DND-41 (cell line): ENCODE measurements around the gene AGAP1.

ENCODE experiments used
- ATAC-seq: fragments of 200-7000 bp; cut with Tn5 transposase; 3 replicates; pipeline ENCODE4 v1.9.1; 2021; ENCODE audit warnings: low read depth; ENCODE audit not compliant: insufficient read depth
- DNase-seq: peaks from one replicate; pipeline ENCODE4 v3.0.0-alpha.2; 2020
- H2AFZ ChIP-seq: 2 replicates; pipeline ENCODE4 v1.6.0; 2012; ENCODE audit warnings: low read depth, low read length
- H3K27ac ChIP-seq: 2 replicates; pipeline ENCODE4 v1.5.1; 2012; ENCODE audit warnings: low read length, inconsistent platforms
- H3K27me3 ChIP-seq: fragments of 200-600 bp; sonication (generic); 2 replicates; pipeline ENCODE4 v1.6.0; 2012; ENCODE audit warnings: low read length, mild to moderate bottlenecking, inconsistent platforms; ENCODE audit not compliant: insufficient read depth, poor library complexity
- H3K36me3 ChIP-seq: 2 replicates; pipeline ENCODE4 v1.5.1; 2012; ENCODE audit warnings: low read length, inconsistent platforms; ENCODE audit not compliant: insufficient read depth
- H3K4me1 ChIP-seq: 2 replicates; pipeline ENCODE4 v1.5.1; 2012; ENCODE audit warnings: mild to moderate bottlenecking, low read length; ENCODE audit not compliant: insufficient read depth
- H3K4me2 ChIP-seq: 2 replicates; pipeline ENCODE4 v1.6.0; 2012; ENCODE audit warnings: mild to moderate bottlenecking, moderate library complexity, low read length, inconsistent platforms; ENCODE audit not compliant: insufficient read depth
- H3K4me3 ChIP-seq, 2 experiments: fragments of 200-600 bp in 1 of 2; shearing (Covaris generic) in 1 of 2; 2 replicates each; pipeline ENCODE4 v1.5.1; 2012 to 2016; ENCODE audit warnings: inconsistent platforms in 2 of 2, low read length in 2 of 2, mild to moderate bottlenecking in 2 of 2, low read depth in 1 of 2, moderate library complexity in 1 of 2
- H3K79me2 ChIP-seq: 2 replicates; pipeline ENCODE4 v1.6.0; 2012; ENCODE audit warnings: low read length, inconsistent platforms; ENCODE audit not compliant: insufficient read depth
- H3K9ac ChIP-seq: 2 replicates; pipeline ENCODE4 v1.6.0; 2012; ENCODE audit warnings: low read depth, mild to moderate bottlenecking, inconsistent platforms, low read length, moderate library complexity
- H3K9me3 ChIP-seq: 2 replicates; pipeline ENCODE4 v1.5.1; 2012; ENCODE audit warnings: low read length, moderate library complexity, mild to moderate bottlenecking, inconsistent platforms; ENCODE audit not compliant: insufficient read depth, severe bottlenecking
- H4K20me1 ChIP-seq: 2 replicates; pipeline ENCODE4 v1.6.0; 2012; ENCODE audit warnings: low read length; ENCODE audit not compliant: insufficient read depth
- EZH2 ChIP-seq: IDR thresholded peaks from 3 replicates; pipeline ENCODE4 v1.6.1; 2012; ENCODE audit warnings: borderline replicate concordance, low read depth, mild to moderate bottlenecking, moderate library complexity, low read length, inconsistent platforms; ENCODE audit not compliant: severe bottlenecking
- TF ChIP-seq, protein P1 (sequence below): IDR thresholded peaks from 2 replicates; pipeline ENCODE4 v1.5.1; 2012; ENCODE audit warnings: borderline replicate concordance, low read length, moderate library complexity, mild to moderate bottlenecking; ENCODE audit not compliant: poor library complexity, severe bottlenecking; ENCODE audit errors: extremely low read depth

Gene AGAP1

DNA sequence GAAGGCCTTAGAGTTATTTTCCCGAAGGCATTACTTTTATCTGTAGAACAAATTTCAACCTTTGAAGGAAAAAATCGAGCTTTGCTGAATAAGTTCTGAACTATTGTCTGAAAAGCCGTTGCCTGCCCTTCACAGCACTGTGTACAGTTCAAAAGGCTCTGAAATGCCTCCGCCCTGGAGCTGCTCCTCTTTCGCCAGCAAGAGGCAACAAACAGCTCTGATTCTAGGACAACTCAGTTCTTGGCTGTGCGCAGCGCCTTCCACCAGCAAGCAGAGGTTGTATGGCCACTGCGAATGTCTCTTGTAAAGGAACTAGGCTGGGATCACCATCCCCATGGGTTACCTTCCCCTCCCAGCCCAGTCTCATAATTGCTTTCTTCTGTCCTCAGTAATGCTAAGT is 365.8 kb downstream of the AGAP1 start:
- no peak overlapping the region for H3K9ac ChIP-seq
- H3K36me3 ChIP-seq = no peaks in the 10 kb centered on the region
- H3K4me1 ChIP-seq = no peaks in the 10 kb centered on the region
- TF ChIP-seq EZH2 = no peak
- TF ChIP-seq, protein P1, sequence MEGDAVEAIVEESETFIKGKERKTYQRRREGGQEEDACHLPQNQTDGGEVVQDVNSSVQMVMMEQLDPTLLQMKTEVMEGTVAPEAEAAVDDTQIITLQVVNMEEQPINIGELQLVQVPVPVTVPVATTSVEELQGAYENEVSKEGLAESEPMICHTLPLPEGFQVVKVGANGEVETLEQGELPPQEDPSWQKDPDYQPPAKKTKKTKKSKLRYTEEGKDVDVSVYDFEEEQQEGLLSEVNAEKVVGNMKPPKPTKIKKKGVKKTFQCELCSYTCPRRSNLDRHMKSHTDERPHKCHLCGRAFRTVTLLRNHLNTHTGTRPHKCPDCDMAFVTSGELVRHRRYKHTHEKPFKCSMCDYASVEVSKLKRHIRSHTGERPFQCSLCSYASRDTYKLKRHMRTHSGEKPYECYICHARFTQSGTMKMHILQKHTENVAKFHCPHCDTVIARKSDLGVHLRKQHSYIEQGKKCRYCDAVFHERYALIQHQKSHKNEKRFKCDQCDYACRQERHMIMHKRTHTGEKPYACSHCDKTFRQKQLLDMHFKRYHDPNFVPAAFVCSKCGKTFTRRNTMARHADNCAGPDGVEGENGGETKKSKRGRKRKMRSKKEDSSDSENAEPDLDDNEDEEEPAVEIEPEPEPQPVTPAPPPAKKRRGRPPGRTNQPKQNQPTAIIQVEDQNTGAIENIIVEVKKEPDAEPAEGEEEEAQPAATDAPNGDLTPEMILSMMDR = no peak
- ATAC-seq (no peak), DNase-seq (no peak)
- no peak overlapping the region for H3K4me3 ChIP-seq
- peaks cover 10% of the 10 kb centered on the region; the same call in 1 of the 2 replicates for H4K20me1 ChIP-seq
- no peak overlapping the region for H3K4me2 ChIP-seq
- H2AFZ ChIP-seq = no peak overlapping the region
- H3K27me3 ChIP-seq = no peaks in the 10 kb centered on the region
- H3K27ac ChIP-seq = no peak overlapping the region
- H3K79me2 ChIP-seq = no peaks in the 10 kb centered on the region
- no peaks in the 10 kb centered on the region for H3K9me3 ChIP-seq

DNA sequence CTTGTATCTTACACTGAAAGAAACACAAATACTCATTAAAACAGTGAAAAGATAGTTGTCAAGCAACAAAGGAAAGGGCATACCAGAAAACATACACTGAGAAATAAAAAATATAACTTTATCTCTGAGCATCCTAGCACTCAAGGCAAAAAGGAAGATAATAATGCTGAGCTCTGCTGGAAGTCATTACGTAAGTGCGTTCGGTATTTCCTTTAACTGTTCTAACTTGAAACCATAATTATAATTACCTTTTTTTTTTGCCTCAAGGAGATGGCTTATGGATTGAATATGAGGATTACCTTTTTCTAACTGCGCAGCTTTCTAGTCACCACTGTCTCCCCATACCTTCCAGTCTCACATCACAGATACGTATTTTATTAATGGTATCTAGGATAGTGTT is 366.3 kb downstream of the AGAP1 start:
- Histone ChIP-seq H3K27ac (no peak overlapping the region), H3K4me2 (no peak overlapping the region), H3K9ac (no peak overlapping the region), H3K4me3 (no peak overlapping the region), H3K4me1 (no peaks in the 10 kb centered on the region), H3K36me3 (no peaks in the 10 kb centered on the region), H2AFZ (no peak overlapping the region), H3K27me3 (no peaks in the 10 kb centered on the region), H3K79me2 (no peaks in the 10 kb centered on the region), H3K9me3 (no peaks in the 10 kb centered on the region), H4K20me1 (peaks cover 10% of the 10 kb centered on the region; the same call in 1 of the 2 replicates)
- TF ChIP-seq, protein P1 = no peak
- TF ChIP-seq EZH2 = no peak
- ATAC-seq (no peak), DNase-seq (no peak)

DNA sequence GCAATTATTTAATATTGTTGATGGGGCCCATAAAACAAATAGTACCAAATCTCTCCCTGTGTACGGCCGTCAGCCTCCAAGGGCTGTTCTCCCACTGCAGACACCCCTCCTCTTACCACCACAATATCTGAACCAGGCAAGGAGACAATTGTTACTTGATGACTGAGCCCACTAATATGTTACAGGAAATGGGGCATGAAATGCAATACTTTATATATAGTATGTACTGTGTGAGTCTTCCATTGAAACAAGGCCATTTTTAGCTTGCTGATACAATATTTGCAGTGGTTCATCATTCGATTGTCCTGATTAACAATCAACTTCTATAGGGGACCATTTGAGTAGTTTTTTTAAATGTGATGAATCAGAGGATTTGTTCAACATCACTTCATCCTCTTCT is 367.0 kb downstream of the AGAP1 start:
- TF ChIP-seq, protein P1 = no peak
- TF ChIP-seq EZH2 = no peak
- no peak for DNase-seq

DNA sequence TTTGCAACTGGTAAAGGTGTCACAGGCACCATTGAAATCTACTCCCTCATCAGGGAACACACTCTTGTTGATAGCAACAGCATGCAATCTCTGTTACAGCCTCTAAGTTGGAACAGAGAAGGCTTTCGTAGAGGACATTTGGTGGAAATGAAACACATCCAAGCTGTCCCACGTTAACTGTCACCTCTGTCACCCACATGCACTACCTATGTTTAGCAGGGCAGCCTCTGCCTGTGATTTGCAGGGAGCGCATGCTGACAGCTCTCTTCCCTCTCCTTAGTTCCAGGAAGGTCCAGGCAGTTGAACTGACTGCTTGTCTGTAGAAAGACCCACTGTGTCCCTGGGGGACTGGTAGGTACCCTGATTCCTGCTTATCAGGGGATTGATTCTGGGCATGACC is 367.5 kb downstream of the AGAP1 start:
- Histone ChIP-seq H3K9me3 (no peaks in the 10 kb centered on the region), H3K9ac (no peak overlapping the region), H3K36me3 (no peaks in the 10 kb centered on the region), H3K27ac (no peak overlapping the region), H3K4me3 (no peak overlapping the region), H3K27me3 (no peaks in the 10 kb centered on the region), H2AFZ (no peak overlapping the region), H3K4me2 (no peak overlapping the region), H3K4me1 (0 out of 2 replicates have a peak, but pooled peaks cover 2% of the 10 kb centered on the region), H3K79me2 (no peaks in the 10 kb centered on the region), H4K20me1 (peaks cover 9% of the 10 kb centered on the region; the same call in 1 of the 2 replicates)
- DNase-seq (no peak), ATAC-seq (no peak)
- TF ChIP-seq, protein P1 = no peak
- no peak for TF ChIP-seq EZH2

More for the DNA sequence above, 367.0 kb downstream of the AGAP1 start:
- H3K9ac ChIP-seq = no peak overlapping the region
- no peaks in the 10 kb centered on the region for H3K4me1 ChIP-seq
- no peaks in the 10 kb centered on the region for H3K27me3 ChIP-seq
- peaks cover 10% of the 10 kb centered on the region; the same call in 1 of the 2 replicates for H4K20me1 ChIP-seq
- no peak overlapping the region for H2AFZ ChIP-seq
- no peak overlapping the region for H3K4me2 ChIP-seq
- no peak overlapping the region for H3K27ac ChIP-seq
- H3K79me2 ChIP-seq = no peaks in the 10 kb centered on the region
- ATAC-seq = no peak
- H3K4me3 ChIP-seq = no peak overlapping the region
- H3K9me3 ChIP-seq = no peaks in the 10 kb centered on the region
- H3K36me3 ChIP-seq = no peaks in the 10 kb centered on the region
